Measurements from ENCODE around the gene TIMM50. TPM values are rescaled to one million over a fixed set of nuclear protein-coding genes. Genes with fewer than 3 reads are reported as not detected.

Gene TIMM50
- polyA plus RNA-seq, 1 donor from 2014 or later, result 66.2 TPM

DNA sequence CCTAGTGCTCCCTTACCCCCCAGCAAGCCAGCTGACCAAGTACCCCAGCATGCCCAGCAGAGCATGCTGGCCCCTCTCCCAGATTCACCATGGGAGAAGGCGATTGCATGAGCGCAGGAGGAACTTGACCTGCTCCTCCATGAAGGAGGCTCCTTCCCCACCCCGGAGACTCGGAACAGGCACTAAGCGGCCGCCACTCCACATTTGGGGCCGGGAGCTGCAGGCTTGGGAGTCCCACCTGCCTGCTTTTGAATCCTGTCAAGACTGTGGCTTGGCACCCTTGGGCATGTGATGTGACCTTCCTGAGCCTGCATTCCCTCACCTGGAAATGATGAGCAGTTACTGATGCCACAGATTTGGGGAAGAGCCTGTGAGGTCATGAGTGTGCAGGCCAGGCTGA lies 12.7 kb upstream of the TIMM50 start:
- Histone ChIP-seq H3K9ac (ENCODE audit: low read length) (no peak overlapping the region), H3K27ac (ENCODE audit: low read length) (no peak overlapping the region), H2AFZ (ENCODE audit: low read depth, low read length) (no peak overlapping the region), H3K27me3 (ENCODE audit: insufficient read depth, low read depth, low read length) (no peaks in the 10 kb centered on the region), H3K4me3 (ENCODE audit: low read length) (no peak overlapping the region), H3K79me2 (replicated peaks; ENCODE audit: insufficient read depth, low read length) (no peaks in the 10 kb centered on the region), H3F3A (ENCODE audit: insufficient read depth, low read length, poor library complexity, severe bottlenecking) (no peaks in the 10 kb centered on the region), H3K4me2 (ENCODE audit: low read length) (no peak overlapping the region), H3K36me3 (ENCODE audit: insufficient read depth, low read length) (peaks cover 8% of the 10 kb centered on the region), H3K9me2 (ENCODE audit: insufficient read depth, low read length) (no peaks in the 10 kb centered on the region), H4K20me1 (ENCODE audit: insufficient read depth) (no peaks in the 10 kb centered on the region), H3K9me3 (ENCODE audit: low read length) (no peaks in the 10 kb centered on the region)
- TF ChIP-seq, protein P1, sequence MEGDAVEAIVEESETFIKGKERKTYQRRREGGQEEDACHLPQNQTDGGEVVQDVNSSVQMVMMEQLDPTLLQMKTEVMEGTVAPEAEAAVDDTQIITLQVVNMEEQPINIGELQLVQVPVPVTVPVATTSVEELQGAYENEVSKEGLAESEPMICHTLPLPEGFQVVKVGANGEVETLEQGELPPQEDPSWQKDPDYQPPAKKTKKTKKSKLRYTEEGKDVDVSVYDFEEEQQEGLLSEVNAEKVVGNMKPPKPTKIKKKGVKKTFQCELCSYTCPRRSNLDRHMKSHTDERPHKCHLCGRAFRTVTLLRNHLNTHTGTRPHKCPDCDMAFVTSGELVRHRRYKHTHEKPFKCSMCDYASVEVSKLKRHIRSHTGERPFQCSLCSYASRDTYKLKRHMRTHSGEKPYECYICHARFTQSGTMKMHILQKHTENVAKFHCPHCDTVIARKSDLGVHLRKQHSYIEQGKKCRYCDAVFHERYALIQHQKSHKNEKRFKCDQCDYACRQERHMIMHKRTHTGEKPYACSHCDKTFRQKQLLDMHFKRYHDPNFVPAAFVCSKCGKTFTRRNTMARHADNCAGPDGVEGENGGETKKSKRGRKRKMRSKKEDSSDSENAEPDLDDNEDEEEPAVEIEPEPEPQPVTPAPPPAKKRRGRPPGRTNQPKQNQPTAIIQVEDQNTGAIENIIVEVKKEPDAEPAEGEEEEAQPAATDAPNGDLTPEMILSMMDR (IDR thresholded peaks at IDR 0.05; ENCODE audit: poor library complexity, severe bottlenecking), result no peak
- TF ChIP-seq TAF1 (IDR thresholded peaks at IDR 0.05; ENCODE audit: low read depth) (no peak), EZH2 (IDR thresholded peaks at IDR 0.05; ENCODE audit: borderline replicate concordance, insufficient read depth, low read length, poor library complexity, severe bottlenecking) (no peak)

GRCh38 chr19:39469036-39469435 lies 11.6 kb upstream of the TIMM50 start:
- no peak overlapping the region for H3K9ac ChIP-seq (ENCODE audit: low read length)
- no peak for TF ChIP-seq EP300 (conservative IDR thresholded peaks at IDR 0.05; ENCODE audit: poor library complexity, severe bottlenecking)
- TF ChIP-seq RAD21 (conservative IDR thresholded peaks at IDR 0.05), result no peak
- TF ChIP-seq MXI1 (conservative IDR thresholded peaks at IDR 0.05; ENCODE audit: poor library complexity, severe bottlenecking), result no peak
- TF ChIP-seq POLR2AphosphoS5 (IDR thresholded peaks at IDR 0.05), result no peak
- TF ChIP-seq TAF1 (IDR thresholded peaks at IDR 0.05; ENCODE audit: low read depth), result no peak
- no peak overlapping the region for H3K27ac ChIP-seq (ENCODE audit: low read length)
- H3K9me2 ChIP-seq (ENCODE audit: insufficient read depth, low read length), result no peaks in the 10 kb centered on the region
- no peak overlapping the region for H3K4me2 ChIP-seq (ENCODE audit: low read length)
- no peak overlapping the region for H3K4me3 ChIP-seq (ENCODE audit: low read length)
- no peaks in the 10 kb centered on the region for H3K79me2 ChIP-seq (replicated peaks; ENCODE audit: insufficient read depth, low read length)
- no peaks in the 10 kb centered on the region for H4K20me1 ChIP-seq (ENCODE audit: insufficient read depth)
- H3K36me3 ChIP-seq (ENCODE audit: insufficient read depth, low read length), result peaks cover 8% of the 10 kb centered on the region
- no peaks in the 10 kb centered on the region for H3F3A ChIP-seq (ENCODE audit: insufficient read depth, low read length, poor library complexity, severe bottlenecking)
- no peak overlapping the region for H2AFZ ChIP-seq (ENCODE audit: low read depth, low read length)
- no peaks in the 10 kb centered on the region for H3K27me3 ChIP-seq (ENCODE audit: insufficient read depth, low read depth, low read length)
- no peaks in the 10 kb centered on the region for H3K9me3 ChIP-seq (ENCODE audit: low read length)

DNA sequence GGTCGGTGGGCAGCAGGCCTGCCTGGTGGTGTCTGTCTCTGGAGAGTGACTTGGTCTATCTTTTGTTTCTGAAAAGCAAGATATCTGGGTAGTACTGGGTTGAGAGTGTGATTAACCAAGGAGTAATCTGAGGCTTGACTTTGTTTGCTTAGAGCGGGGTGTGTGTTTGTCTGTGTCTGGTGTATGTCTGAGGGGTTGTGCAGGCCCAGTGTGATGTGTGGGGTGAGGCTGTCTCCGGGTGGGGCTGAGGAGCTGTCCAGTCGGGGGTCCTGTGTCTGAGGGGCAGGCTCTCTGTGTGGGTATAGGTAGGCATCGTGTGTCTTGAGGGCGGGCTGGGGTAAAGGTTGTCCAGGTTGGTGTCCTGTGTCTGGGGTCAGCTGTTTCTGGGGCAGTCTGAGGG lies 11.1 kb upstream of the TIMM50 start:
- Histone ChIP-seq H3K9ac (ENCODE audit: low read length) (no peak overlapping the region), H3K27ac (ENCODE audit: low read length) (no peak overlapping the region), H3K9me2 (ENCODE audit: insufficient read depth, low read length) (no peaks in the 10 kb centered on the region), H3F3A (ENCODE audit: insufficient read depth, low read length, poor library complexity, severe bottlenecking) (no peaks in the 10 kb centered on the region), H2AFZ (ENCODE audit: low read depth, low read length) (no peak overlapping the region), H3K27me3 (ENCODE audit: insufficient read depth, low read depth, low read length) (no peaks in the 10 kb centered on the region), H3K36me3 (ENCODE audit: insufficient read depth, low read length) (peaks cover 6% of the 10 kb centered on the region), H4K20me1 (ENCODE audit: insufficient read depth) (no peaks in the 10 kb centered on the region), H3K79me2 (replicated peaks; ENCODE audit: insufficient read depth, low read length) (no peaks in the 10 kb centered on the region), H3K4me2 (ENCODE audit: low read length) (no peak overlapping the region), H3K9me3 (ENCODE audit: low read length) (no peaks in the 10 kb centered on the region), H3K4me3 (ENCODE audit: low read length) (no peak overlapping the region)
- no peak for TF ChIP-seq SMC3 (conservative IDR thresholded peaks at IDR 0.05; ENCODE audit: poor library complexity)
- TF ChIP-seq EP300 (conservative IDR thresholded peaks at IDR 0.05; ENCODE audit: poor library complexity, severe bottlenecking), result no peak
- TF ChIP-seq REST (IDR thresholded peaks at IDR 0.05; ENCODE audit: borderline replicate concordance), result no peak
- TF ChIP-seq, protein P1 (IDR thresholded peaks at IDR 0.05; ENCODE audit: poor library complexity, severe bottlenecking), result no peak
- TF ChIP-seq POLR2AphosphoS5 (IDR thresholded peaks at IDR 0.05), result no peak
- TF ChIP-seq EZH2 (IDR thresholded peaks at IDR 0.05; ENCODE audit: borderline replicate concordance, insufficient read depth, low read length, poor library complexity, severe bottlenecking), result no peak
- no peak for TF ChIP-seq MXI1 (conservative IDR thresholded peaks at IDR 0.05; ENCODE audit: poor library complexity, severe bottlenecking)
- no peak for TF ChIP-seq RAD21 (conservative IDR thresholded peaks at IDR 0.05)
- no peak for TF ChIP-seq TAF1 (IDR thresholded peaks at IDR 0.05; ENCODE audit: low read depth)

Measured in neural cell (in vitro differentiated cells).